Smooth muscle cell (in vitro differentiated cells): ENCODE measurements around the gene OR2J1. TPM values are rescaled to one million over a fixed set of nuclear protein-coding genes. Genes with fewer than 3 reads are reported as not detected.
"Not testable (repeated sequence)": the region's sequence is repeated elsewhere in the genome, so short reads cannot be mapped to it uniquely, and the experiment has no call there.

ENCODE experiments used
- DNase-seq: peaks from one replicate; lab custom pipeline; 2025; ENCODE audit not compliant: unreplicated experiment; lab: John Stamatoyannopoulos, UW
- H2AFZ ChIP-seq: fragments of 200-600 bp; sonication (generic); 2 replicates; pipeline ENCODE4 v1.6.0; 2016; ENCODE audit warnings: antibody characterized with exemption, low read depth, mild to moderate bottlenecking
- H3F3A ChIP-seq: fragments of 200-600 bp; sonication (generic); 2 replicates; pipeline ENCODE4 v1.6.0; 2017; ENCODE audit warnings: antibody characterized with exemption, low read depth
- H3K27ac ChIP-seq: fragments of 200-600 bp; sonication (generic); 2 replicates; pipeline ENCODE4 v1.5.1; 2016; ENCODE audit warnings: low read depth, mild to moderate bottlenecking
- H3K27me3 ChIP-seq: fragments of 200-600 bp; sonication (generic); 2 replicates; pipeline ENCODE4 v1.6.1; 2016; ENCODE audit warnings: low read depth, mild to moderate bottlenecking
- H3K36me3 ChIP-seq: fragments of 200-600 bp; sonication (generic); 2 replicates; pipeline ENCODE4 v1.5.1; 2016; ENCODE audit warnings: low read depth
- H3K4me1 ChIP-seq: fragments of 200-600 bp; sonication (generic); 2 replicates; pipeline ENCODE4 v1.5.1; 2016; ENCODE audit warnings: low read depth
- H3K4me2 ChIP-seq: fragments of 200-600 bp; sonication (generic); 2 replicates; pipeline ENCODE4 v1.6.0; 2016; ENCODE audit warnings: mild to moderate bottlenecking
- H3K4me3 ChIP-seq: fragments of 200-600 bp; sonication (generic); 2 replicates; pipeline ENCODE4 v1.5.1; 2016; ENCODE audit warnings: mild to moderate bottlenecking
- H3K79me2 ChIP-seq: fragments of 200-600 bp; sonication (generic); 2 replicates; pipeline ENCODE4 v1.6.0; 2016; ENCODE audit warnings: low read depth, mild to moderate bottlenecking
- H3K9ac ChIP-seq: fragments of 200-600 bp; sonication (generic); 2 replicates; pipeline ENCODE4 v1.6.0; 2016; ENCODE audit warnings: low read depth
- H3K9me3 ChIP-seq: fragments of 200-600 bp; sonication (generic); replicated peaks from 2 replicates; pipeline ENCODE4 v1.5.1; 2016; ENCODE audit warnings: low read depth
- H4K20me1 ChIP-seq: fragments of 200-600 bp; sonication (generic); 2 replicates; pipeline ENCODE4 v1.6.0; 2016; ENCODE audit warnings: low read depth
- WGBS: methylation state at CpG from one replicate; pipeline ENCODE4 v1.1.7; 2016; ENCODE audit warnings: low lambda C conversion rate; 5-methylcytosine and 5-hydroxymethylcytosine counted together
- polyA plus RNA-seq: library from polyadenylated mRNA; unstranded; fragments of >200 nt; fragmentation: Nextera tagmentation; extraction: Ambion mirVana; gene quantifications from 2 replicates; pipeline ENCODE4 v1.2.1, GENCODE V29; 2016
- total RNA-seq: library from RNA; depleted of rRNA; stranded (reverse); fragments of >200 nt; gene quantifications from 2 replicates; pipeline ENCODE4 v1.2.3, GENCODE V29; 2014
- TF ChIP-seq, protein P1 (sequence below): fragments of 200-600 bp; sonication (generic); IDR thresholded peaks from 2 replicates; pipeline ENCODE4 v1.5.1; 2017; ENCODE audit warnings: borderline replicate concordance, mild to moderate bottlenecking, antibody characterized with exemption; ENCODE audit not compliant: insufficient read depth, poor library complexity, severe bottlenecking

OR2J1 gene
- total and polyA plus RNA-seq, 2 experiments from 2014 or later, result not detected

DNA sequence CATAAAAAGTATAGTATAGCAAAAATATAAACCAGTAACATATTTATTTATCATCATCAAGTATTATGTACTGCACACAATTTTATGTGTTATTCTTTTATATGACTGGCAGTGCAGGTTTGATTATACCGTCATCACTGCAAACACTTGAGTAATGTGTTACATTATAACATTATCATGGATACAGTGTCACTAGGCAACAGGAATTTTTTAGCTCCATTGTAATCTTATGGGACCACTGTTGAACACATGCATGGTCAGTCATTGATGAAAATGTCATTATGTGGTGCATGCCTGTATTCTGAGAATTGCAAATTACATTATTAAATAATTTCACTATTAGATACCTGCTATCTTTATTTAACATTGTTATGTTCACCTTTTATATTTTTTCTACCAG is 42.3 kb downstream of the OR2J1 start:
- Histone ChIP-seq H3K9me3 (no peaks in the 10 kb centered on the region), H4K20me1 (no peaks in the 10 kb centered on the region), H3K36me3 (no peaks in the 10 kb centered on the region), H3K27ac (no peak overlapping the region), H3K4me1 (no peaks in the 10 kb centered on the region), H3K4me2 (no peak overlapping the region), H3K4me3 (no peak overlapping the region), H2AFZ (no peak overlapping the region), H3K9ac (no peak overlapping the region), H3K27me3 (no peaks in the 10 kb centered on the region), H3F3A (no peaks in the 10 kb centered on the region), H3K79me2 (no peaks in the 10 kb centered on the region)
- WGBS, result 86% methylated on average over 1 of the region's 1 CpG
- TF ChIP-seq, protein P1, sequence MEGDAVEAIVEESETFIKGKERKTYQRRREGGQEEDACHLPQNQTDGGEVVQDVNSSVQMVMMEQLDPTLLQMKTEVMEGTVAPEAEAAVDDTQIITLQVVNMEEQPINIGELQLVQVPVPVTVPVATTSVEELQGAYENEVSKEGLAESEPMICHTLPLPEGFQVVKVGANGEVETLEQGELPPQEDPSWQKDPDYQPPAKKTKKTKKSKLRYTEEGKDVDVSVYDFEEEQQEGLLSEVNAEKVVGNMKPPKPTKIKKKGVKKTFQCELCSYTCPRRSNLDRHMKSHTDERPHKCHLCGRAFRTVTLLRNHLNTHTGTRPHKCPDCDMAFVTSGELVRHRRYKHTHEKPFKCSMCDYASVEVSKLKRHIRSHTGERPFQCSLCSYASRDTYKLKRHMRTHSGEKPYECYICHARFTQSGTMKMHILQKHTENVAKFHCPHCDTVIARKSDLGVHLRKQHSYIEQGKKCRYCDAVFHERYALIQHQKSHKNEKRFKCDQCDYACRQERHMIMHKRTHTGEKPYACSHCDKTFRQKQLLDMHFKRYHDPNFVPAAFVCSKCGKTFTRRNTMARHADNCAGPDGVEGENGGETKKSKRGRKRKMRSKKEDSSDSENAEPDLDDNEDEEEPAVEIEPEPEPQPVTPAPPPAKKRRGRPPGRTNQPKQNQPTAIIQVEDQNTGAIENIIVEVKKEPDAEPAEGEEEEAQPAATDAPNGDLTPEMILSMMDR, result no peak
- DNase-seq, result no peak

DNA sequence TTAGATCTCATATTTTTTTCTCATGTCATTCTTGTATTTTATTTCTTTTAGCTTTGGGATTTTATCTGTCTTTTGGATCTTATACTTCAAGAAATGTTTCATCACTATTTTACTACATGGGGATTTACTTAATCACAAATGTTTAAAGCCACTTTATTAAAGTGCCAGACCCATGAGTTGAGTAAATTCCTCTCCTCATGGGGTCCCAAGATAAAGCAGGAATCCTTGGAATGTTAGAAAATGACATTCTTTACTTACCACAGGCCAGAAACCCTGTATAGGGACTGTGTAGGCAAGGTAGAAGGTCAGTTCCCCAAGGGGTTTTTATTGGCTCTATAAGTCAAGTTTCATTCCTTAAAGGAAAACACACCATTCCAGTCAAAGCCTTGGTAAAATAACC is 43.0 kb downstream of the OR2J1 start:
- Histone ChIP-seq H2AFZ (no peak overlapping the region), H3K4me1 (no peaks in the 10 kb centered on the region), H3K9me3 (no peaks in the 10 kb centered on the region), H3K4me2 (no peak overlapping the region), H3F3A (no peaks in the 10 kb centered on the region), H3K4me3 (no peak overlapping the region), H3K36me3 (no peaks in the 10 kb centered on the region), H3K79me2 (no peaks in the 10 kb centered on the region), H3K27ac (no peak overlapping the region), H3K27me3 (no peaks in the 10 kb centered on the region), H4K20me1 (no peaks in the 10 kb centered on the region), H3K9ac (no peak overlapping the region)
- DNase-seq, result no peak
- TF ChIP-seq, protein P1, result no peak

DNA sequence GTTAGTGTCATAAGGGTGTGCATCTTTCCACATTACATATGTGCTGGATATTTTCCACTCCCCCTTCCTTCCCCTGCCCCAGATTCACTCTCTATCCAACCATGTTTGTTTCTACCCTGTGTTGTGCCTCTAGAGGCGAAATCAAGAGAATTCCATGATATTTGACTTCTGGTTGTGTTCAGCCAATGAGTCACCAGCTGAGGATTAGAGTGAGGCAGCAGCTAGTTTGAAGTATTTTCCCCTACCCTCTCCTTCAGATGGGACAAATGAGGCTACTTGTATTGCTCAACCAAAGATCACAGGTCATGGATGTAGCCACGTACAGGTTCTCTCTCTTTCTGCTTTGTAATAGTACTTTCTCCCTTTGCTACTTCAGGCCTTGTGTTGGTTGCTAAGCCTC is 46.9 kb downstream of the OR2J1 start:
- no peaks in the 10 kb centered on the region for H3F3A ChIP-seq
- TF ChIP-seq, protein P1, result no peak
- H3K27me3 ChIP-seq, result no peaks in the 10 kb centered on the region
- H3K4me3 ChIP-seq, result no peak overlapping the region
- no peaks in the 10 kb centered on the region for H3K79me2 ChIP-seq
- H2AFZ ChIP-seq, result no peak overlapping the region
- H3K27ac ChIP-seq, result no peak overlapping the region
- no peak for DNase-seq
- H4K20me1 ChIP-seq, result no peaks in the 10 kb centered on the region
- H3K4me1 ChIP-seq, result no peaks in the 10 kb centered on the region
- H3K4me2 ChIP-seq, result no peak overlapping the region
- 69% methylated on average over 2 of the region's 2 CpGs for WGBS
- no peaks in the 10 kb centered on the region for H3K36me3 ChIP-seq
- H3K9me3 ChIP-seq, result no peaks in the 10 kb centered on the region
- no peak overlapping the region for H3K9ac ChIP-seq

DNA sequence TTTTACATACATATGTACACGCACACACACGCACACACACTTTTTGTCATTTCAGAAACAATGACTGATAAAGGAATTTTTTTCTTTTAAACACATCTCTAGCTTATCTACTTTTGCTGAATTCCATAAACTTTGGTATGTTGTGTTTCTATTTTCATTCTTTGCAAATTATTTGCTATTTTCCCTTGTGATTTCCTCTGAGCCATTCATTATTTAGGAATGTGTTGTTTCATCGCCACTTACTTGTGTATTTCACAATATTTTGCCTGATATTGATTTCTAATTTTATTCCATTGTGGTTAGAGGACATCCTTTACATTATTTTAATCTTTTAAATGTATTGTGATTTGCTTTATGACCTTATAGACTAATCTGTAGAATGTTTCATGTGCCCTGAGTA is 47.8 kb downstream of the OR2J1 start:
- no peak overlapping the region for H3K4me3 ChIP-seq
- no peak for DNase-seq

DNA sequence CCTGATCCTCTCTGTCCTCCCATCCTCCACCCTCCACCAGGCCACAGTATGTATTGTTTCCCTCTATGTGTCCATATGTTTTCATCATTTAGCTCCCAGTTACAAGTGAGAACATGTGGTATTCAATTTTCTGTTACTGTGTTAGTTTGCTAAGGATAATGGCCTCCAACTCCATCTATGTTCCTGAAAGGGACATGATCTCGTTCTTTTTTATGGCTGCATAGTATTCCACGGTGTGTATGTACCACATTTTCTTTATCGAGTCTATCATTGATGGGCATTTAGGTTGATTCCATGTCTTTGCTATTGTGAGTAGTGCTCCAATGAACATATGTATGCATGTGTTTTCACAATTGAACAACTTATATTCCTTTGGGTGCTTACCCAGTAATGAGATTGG is 50.2 kb downstream of the OR2J1 start:
- not testable (repeated sequence) for H3K27ac ChIP-seq, H3K36me3 ChIP-seq, H3F3A ChIP-seq, H3K9ac ChIP-seq, H3K4me1 ChIP-seq, DNase-seq, H3K4me2 ChIP-seq, H3K27me3 ChIP-seq, H2AFZ ChIP-seq, H3K79me2 ChIP-seq, H3K4me3 ChIP-seq, H3K9me3 ChIP-seq, H4K20me1 ChIP-seq
- 63% methylated on average over 3 of the region's 3 CpGs for WGBS

More for the DNA sequence above, 47.8 kb downstream of the OR2J1 start:
- no peaks in the 10 kb centered on the region for H3K36me3 ChIP-seq
- H3K27me3 ChIP-seq, result no peaks in the 10 kb centered on the region
- 91% methylated on average over 3 of the region's 3 CpGs for WGBS
- no peak overlapping the region for H3K27ac ChIP-seq
- no peaks in the 10 kb centered on the region for H4K20me1 ChIP-seq
- no peaks in the 10 kb centered on the region for H3F3A ChIP-seq
- TF ChIP-seq, protein P1, result no peak
- H3K4me2 ChIP-seq, result no peak overlapping the region
- no peaks in the 10 kb centered on the region for H3K4me1 ChIP-seq
- H3K9me3 ChIP-seq, result no peaks in the 10 kb centered on the region
- no peaks in the 10 kb centered on the region for H3K79me2 ChIP-seq
- H3K9ac ChIP-seq, result no peak overlapping the region
- no peak overlapping the region for H2AFZ ChIP-seq
